HG03342 (cell line): ENCODE data around the gene EPX.
"Not testable (repeated sequence)": the region's sequence is repeated elsewhere in the genome, so short reads cannot be mapped to it uniquely, and the experiment has no call there.

Experiments used
- ATAC-seq: cut with Tn5 transposase; IDR thresholded peaks from one replicate; pipeline ENCODE4 v1.9.1; 2021; ENCODE audit warnings: mild to moderate bottlenecking, moderate library complexity; ENCODE audit not compliant: unreplicated experiment

Gene EPX

GRCh38 chr17:58192612-58193011, at the start of gene EPX:
Gene EPX, plus strand, starts transcription at chr17:58192726. Its CDS starts 121 bp downstream, at chr17:58192847.
- ATAC-seq = no peak

- ATAC-seq = not testable (repeated sequence)
Measured at GRCh38 chr17:58143335-58143734, 49.2 kb upstream of the EPX start.

- ATAC-seq = no peak
Measured at GRCh38 chr17:58144801-58145200, 47.7 kb upstream of the EPX start.

GRCh38 chr17:58147930-58148434, 44.5 kb upstream of the EPX start, which contains the start of gene OR4D1:
Gene OR4D1, plus strand, starts transcription at chr17:58148384. Its CDS starts 6,770 bp downstream, at chr17:58155154.
- no peak for ATAC-seq

GRCh38 chr17:58148609-58149008, 43.9 kb upstream of the EPX start:
- no peak for ATAC-seq

GRCh38 chr17:58150394-58150793, 42.1 kb upstream of the EPX start:
- no peak for ATAC-seq

GRCh38 chr17:58153046-58153445, 39.5 kb upstream of the EPX start:
- no peak for ATAC-seq

GRCh38 chr17:58153671-58154070, 38.9 kb upstream of the EPX start:
- ATAC-seq = no peak

GRCh38 chr17:58156839-58157803, 35.4 kb upstream of the EPX start:
- no peak for ATAC-seq

- no peak for ATAC-seq
Measured at GRCh38 chr17:58158181-58158580, 34.3 kb upstream of the EPX start.

- no peak for ATAC-seq
Measured at GRCh38 chr17:58161566-58161965, 31.0 kb upstream of the EPX start.

- no peak for ATAC-seq
Measured at GRCh38 chr17:58165981-58166380, 26.5 kb upstream of the EPX start.

GRCh38 chr17:58166682-58167081, 25.8 kb upstream of the EPX start, which contains the start of gene OR4D2:
Gene OR4D2, plus strand, starts transcription at chr17:58166982. Its CDS starts 2,674 bp downstream, at chr17:58169656.
- ATAC-seq = no peak

GRCh38 chr17:58170622-58171021, 21.9 kb upstream of the EPX start:
- ATAC-seq = no peak

- no peak for ATAC-seq
Measured at GRCh38 chr17:58172369-58173071, 20.0 kb upstream of the EPX start.

GRCh38 chr17:58174871-58175270, 17.7 kb upstream of the EPX start:
- ATAC-seq = no peak

GRCh38 chr17:58176200-58176599, 16.3 kb upstream of the EPX start:
- ATAC-seq = no peak

- ATAC-seq = no peak
Measured at GRCh38 chr17:58181796-58182195, 10.7 kb upstream of the EPX start.

GRCh38 chr17:58183514-58183913, 9.0 kb upstream of the EPX start:
- no peak for ATAC-seq

GRCh38 chr17:58184308-58184985, 8.1 kb upstream of the EPX start:
- ATAC-seq = no peak
